Nephron (organoid): ENCODE measurements around the gene WDR20.

Experiments used
- H3K27ac Mint-ChIP-seq, 3 experiments: 2 replicates each; pipeline ENCODE4 v1.8.0; 2020; ENCODE audit warnings: mixed read lengths in 3 of 3, mild to moderate bottlenecking in 2 of 3, moderate library complexity in 1 of 3
- H3K27me3 Mint-ChIP-seq: 2 replicates; pipeline ENCODE4 v1.8.0; 2021; ENCODE audit warnings: low read depth, mild to moderate bottlenecking, moderate library complexity, mixed read lengths
- H3K36me3 Mint-ChIP-seq: 2 replicates; pipeline ENCODE4 v1.8.0; 2020; ENCODE audit warnings: low read depth, mixed read lengths
- H3K4me1 Mint-ChIP-seq: 2 replicates; pipeline ENCODE4 v1.8.0; 2020; ENCODE audit warnings: mixed read lengths
- H3K4me3 Mint-ChIP-seq, 3 experiments: 2 replicates each; pipeline ENCODE4 v1.8.0; 2020; ENCODE audit warnings: mild to moderate bottlenecking in 3 of 3, mixed read lengths in 3 of 3, moderate library complexity in 2 of 3
- H3K9me3 Mint-ChIP-seq: 2 replicates; pipeline ENCODE4 v1.8.0; 2020; ENCODE audit warnings: mixed read lengths
- CTCF ChIP-seq, 3 experiments: fragments of 200-600 bp; sonication (generic); IDR thresholded peaks; one replicate each; pipeline ENCODE4 v1.5.0; 2021; ENCODE audit warnings: antibody characterized with exemption in 3 of 3; ENCODE audit not compliant: unreplicated experiment in 3 of 3

Gene WDR20

GRCh38 chr14:102192840-102193502, 53.3 kb downstream of the WDR20 start:
- H3K9me3 Mint-ChIP-seq: no peaks in the 10 kb centered on the region

GRCh38 chr14:102194856-102195255, 55.2 kb downstream of the WDR20 start:
- peaks cover 40% of the 10 kb centered on the region for H3K36me3 Mint-ChIP-seq
- H3K4me1 Mint-ChIP-seq: peaks cover 39% of the 10 kb centered on the region
- no peak overlapping the region for H3K4me3 Mint-ChIP-seq
- no peak for TF ChIP-seq CTCF (IDR thresholded peaks at IDR 0.05; ENCODE audit: unreplicated experiment in 3 of 3)
- no peak overlapping the region for H3K27ac Mint-ChIP-seq
- H3K9me3 Mint-ChIP-seq: no peaks in the 10 kb centered on the region
- no peaks in the 10 kb centered on the region for H3K27me3 Mint-ChIP-seq

More at GRCh38 chr14:102192840-102193502, 53.3 kb downstream of the WDR20 start:
- Mint-ChIP-seq H3K4me1 (peaks cover 39% of the 10 kb centered on the region), H3K4me3 (no peak overlapping the region), H3K36me3 (peaks cover 27% of the 10 kb centered on the region), H3K27ac (no peak overlapping the region), H3K27me3 (no peaks in the 10 kb centered on the region)
- TF ChIP-seq CTCF (IDR thresholded peaks at IDR 0.05; ENCODE audit: unreplicated experiment in 3 of 3): no peak

- Mint-ChIP-seq H3K4me1 (peaks cover 39% of the 10 kb centered on the region), H3K4me3 (no peak overlapping the region), H3K9me3 (no peaks in the 10 kb centered on the region), H3K27ac (no peak overlapping the region), H3K36me3 (peaks cover 44% of the 10 kb centered on the region), H3K27me3 (no peaks in the 10 kb centered on the region)
- TF ChIP-seq CTCF (IDR thresholded peaks at IDR 0.05; ENCODE audit: unreplicated experiment in 3 of 3): no peak
Measured at GRCh38 chr14:102195446-102195845, 55.7 kb downstream of the WDR20 start.

- no peak for TF ChIP-seq CTCF (IDR thresholded peaks at IDR 0.05; ENCODE audit: unreplicated experiment in 3 of 3)
- H3K4me1 Mint-ChIP-seq: peaks cover 46% of the 10 kb centered on the region
- no peaks in the 10 kb centered on the region for H3K9me3 Mint-ChIP-seq
- peaks cover 44% of the 10 kb centered on the region for H3K36me3 Mint-ChIP-seq
- no peak overlapping the region for H3K27ac Mint-ChIP-seq
- H3K4me3 Mint-ChIP-seq: no peak overlapping the region
- no peaks in the 10 kb centered on the region for H3K27me3 Mint-ChIP-seq
Measured at GRCh38 chr14:102196039-102196901, 56.6 kb downstream of the WDR20 start.

GRCh38 chr14:102196902-102197230, 57.2 kb downstream of the WDR20 start:
- Mint-ChIP-seq H3K9me3 (no peaks in the 10 kb centered on the region), H3K4me3 (no peak overlapping the region), H3K27me3 (no peaks in the 10 kb centered on the region), H3K4me1 (peaks cover 50% of the 10 kb centered on the region), H3K27ac (no peak overlapping the region), H3K36me3 (peaks cover 44% of the 10 kb centered on the region)
- no peak for TF ChIP-seq CTCF (IDR thresholded peaks at IDR 0.05; ENCODE audit: unreplicated experiment in 3 of 3)
